ENCODE data around the gene HPCAL4. TPM values are rescaled to one million over a fixed set of nuclear protein-coding genes. Genes with fewer than 3 reads are reported as not detected.

Gene HPCAL4
- total RNA-seq, 1 experiment from 2014 or later: 0.50 TPM

GRCh38 chr1:39735731-39736130, 44.5 kb upstream of the HPCAL4 start (continued):
- TF ChIP-seq, protein P1, sequence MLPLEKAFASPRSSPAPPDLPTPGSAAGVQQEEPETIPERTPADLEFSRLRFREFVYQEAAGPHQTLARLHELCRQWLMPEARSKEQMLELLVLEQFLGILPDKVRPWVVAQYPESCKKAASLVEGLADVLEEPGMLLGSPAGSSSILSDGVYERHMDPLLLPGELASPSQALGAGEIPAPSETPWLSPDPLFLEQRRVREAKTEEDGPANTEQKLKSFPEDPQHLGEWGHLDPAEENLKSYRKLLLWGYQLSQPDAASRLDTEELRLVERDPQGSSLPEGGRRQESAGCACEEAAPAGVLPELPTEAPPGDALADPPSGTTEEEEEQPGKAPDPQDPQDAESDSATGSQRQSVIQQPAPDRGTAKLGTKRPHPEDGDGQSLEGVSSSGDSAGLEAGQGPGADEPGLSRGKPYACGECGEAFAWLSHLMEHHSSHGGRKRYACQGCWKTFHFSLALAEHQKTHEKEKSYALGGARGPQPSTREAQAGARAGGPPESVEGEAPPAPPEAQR (CRISPR knock-in tag; IDR thresholded peaks at IDR 0.05): no peak
- TF ChIP-seq CBFB (CRISPR knock-in tag; IDR thresholded peaks at IDR 0.05; ENCODE audit: low read depth) (no peak), ESRRA (CRISPR knock-in tag; IDR thresholded peaks at IDR 0.05; ENCODE audit: borderline replicate concordance) (no peak), CREB1 (CRISPR knock-in tag; IDR thresholded peaks at IDR 0.05) (no peak), NFATC4 (CRISPR knock-in tag; IDR thresholded peaks at IDR 0.05) (no peak), RORB (CRISPR knock-in tag; IDR thresholded peaks at IDR 0.05) (no peak), RELA (CRISPR knock-in tag; IDR thresholded peaks at IDR 0.05; ENCODE audit: borderline replicate concordance) (no peak), FOXJ3 (CRISPR knock-in tag; IDR thresholded peaks at IDR 0.05; ENCODE audit: borderline replicate concordance) (no peak), FOXK1 (CRISPR knock-in tag; IDR thresholded peaks at IDR 0.05) (no peak), E2F4 (CRISPR knock-in tag; IDR thresholded peaks at IDR 0.05; ENCODE audit: borderline replicate concordance, low read depth) (no peak)
- TF ChIP-seq, protein P2, sequence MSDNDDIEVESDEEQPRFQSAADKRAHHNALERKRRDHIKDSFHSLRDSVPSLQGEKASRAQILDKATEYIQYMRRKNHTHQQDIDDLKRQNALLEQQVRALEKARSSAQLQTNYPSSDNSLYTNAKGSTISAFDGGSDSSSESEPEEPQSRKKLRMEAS (CRISPR knock-in tag; IDR thresholded peaks at IDR 0.05): no peak
- TF ChIP-seq, protein P3, sequence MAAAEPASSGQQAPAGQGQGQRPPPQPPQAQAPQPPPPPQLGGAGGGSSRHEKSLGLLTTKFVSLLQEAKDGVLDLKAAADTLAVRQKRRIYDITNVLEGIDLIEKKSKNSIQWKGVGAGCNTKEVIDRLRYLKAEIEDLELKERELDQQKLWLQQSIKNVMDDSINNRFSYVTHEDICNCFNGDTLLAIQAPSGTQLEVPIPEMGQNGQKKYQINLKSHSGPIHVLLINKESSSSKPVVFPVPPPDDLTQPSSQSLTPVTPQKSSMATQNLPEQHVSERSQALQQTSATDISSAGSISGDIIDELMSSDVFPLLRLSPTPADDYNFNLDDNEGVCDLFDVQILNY (CRISPR knock-in tag; IDR thresholded peaks at IDR 0.05): no peak

- peaks cover 100% of the 10 kb centered on the region for H3K27me3 Mint-ChIP-seq (ENCODE audit: low read depth)
- DNase-seq (ENCODE audit: low spot score): no peak
- H3K9me3 Mint-ChIP-seq: no peaks in the 10 kb centered on the region
- ChIA-PET POLR2A (no interaction called here), CTCF (no interaction called here)
- no peak overlapping the region for H3K4me3 Mint-ChIP-seq
- no peak overlapping the region for H3K27ac Mint-ChIP-seq
- H3K36me3 Mint-ChIP-seq: no peaks in the 10 kb centered on the region
- H3K4me1 Mint-ChIP-seq: no peaks in the 10 kb centered on the region
- TF ChIP-seq, protein P4, sequence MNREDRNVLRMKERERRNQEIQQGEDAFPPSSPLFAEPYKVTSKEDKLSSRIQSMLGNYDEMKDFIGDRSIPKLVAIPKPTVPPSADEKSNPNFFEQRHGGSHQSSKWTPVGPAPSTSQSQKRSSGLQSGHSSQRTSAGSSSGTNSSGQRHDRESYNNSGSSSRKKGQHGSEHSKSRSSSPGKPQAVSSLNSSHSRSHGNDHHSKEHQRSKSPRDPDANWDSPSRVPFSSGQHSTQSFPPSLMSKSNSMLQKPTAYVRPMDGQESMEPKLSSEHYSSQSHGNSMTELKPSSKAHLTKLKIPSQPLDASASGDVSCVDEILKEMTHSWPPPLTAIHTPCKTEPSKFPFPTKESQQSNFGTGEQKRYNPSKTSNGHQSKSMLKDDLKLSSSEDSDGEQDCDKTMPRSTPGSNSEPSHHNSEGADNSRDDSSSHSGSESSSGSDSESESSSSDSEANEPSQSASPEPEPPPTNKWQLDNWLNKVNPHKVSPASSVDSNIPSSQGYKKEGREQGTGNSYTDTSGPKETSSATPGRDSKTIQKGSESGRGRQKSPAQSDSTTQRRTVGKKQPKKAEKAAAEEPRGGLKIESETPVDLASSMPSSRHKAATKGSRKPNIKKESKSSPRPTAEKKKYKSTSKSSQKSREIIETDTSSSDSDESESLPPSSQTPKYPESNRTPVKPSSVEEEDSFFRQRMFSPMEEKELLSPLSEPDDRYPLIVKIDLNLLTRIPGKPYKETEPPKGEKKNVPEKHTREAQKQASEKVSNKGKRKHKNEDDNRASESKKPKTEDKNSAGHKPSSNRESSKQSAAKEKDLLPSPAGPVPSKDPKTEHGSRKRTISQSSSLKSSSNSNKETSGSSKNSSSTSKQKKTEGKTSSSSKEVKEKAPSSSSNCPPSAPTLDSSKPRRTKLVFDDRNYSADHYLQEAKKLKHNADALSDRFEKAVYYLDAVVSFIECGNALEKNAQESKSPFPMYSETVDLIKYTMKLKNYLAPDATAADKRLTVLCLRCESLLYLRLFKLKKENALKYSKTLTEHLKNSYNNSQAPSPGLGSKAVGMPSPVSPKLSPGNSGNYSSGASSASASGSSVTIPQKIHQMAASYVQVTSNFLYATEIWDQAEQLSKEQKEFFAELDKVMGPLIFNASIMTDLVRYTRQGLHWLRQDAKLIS (CRISPR knock-in tag; IDR thresholded peaks at IDR 0.05; ENCODE audit: borderline replicate concordance): no peak
- TF ChIP-seq NR1H2 (CRISPR knock-in tag; IDR thresholded peaks at IDR 0.05): no peak
- TF ChIP-seq, protein P2 (CRISPR knock-in tag; IDR thresholded peaks at IDR 0.05): no peak
- no peak for TF ChIP-seq ZNF671 (CRISPR knock-in tag; IDR thresholded peaks at IDR 0.05)
- TF ChIP-seq JUN (CRISPR knock-in tag; IDR thresholded peaks at IDR 0.05): no peak
- no peak for TF ChIP-seq USF2 (CRISPR knock-in tag; IDR thresholded peaks at IDR 0.05)
- no peak for TF ChIP-seq ERG (CRISPR knock-in tag; IDR thresholded peaks at IDR 0.05)
- TF ChIP-seq RORB (CRISPR knock-in tag; IDR thresholded peaks at IDR 0.05): no peak
- ATAC-seq: no peak
Measured at GRCh38 chr1:39733161-39733560, 41.9 kb upstream of the HPCAL4 start.
